NCI-H1436 treated with DMSO at 0.1 percent for 48 hours (cell line): ENCODE results near the gene PRELID1.

ENCODE experiments used
- DNase-seq: peaks from one replicate; lab custom pipeline; 2025; lab: John Stamatoyannopoulos, UW

PRELID1 gene

DNA sequence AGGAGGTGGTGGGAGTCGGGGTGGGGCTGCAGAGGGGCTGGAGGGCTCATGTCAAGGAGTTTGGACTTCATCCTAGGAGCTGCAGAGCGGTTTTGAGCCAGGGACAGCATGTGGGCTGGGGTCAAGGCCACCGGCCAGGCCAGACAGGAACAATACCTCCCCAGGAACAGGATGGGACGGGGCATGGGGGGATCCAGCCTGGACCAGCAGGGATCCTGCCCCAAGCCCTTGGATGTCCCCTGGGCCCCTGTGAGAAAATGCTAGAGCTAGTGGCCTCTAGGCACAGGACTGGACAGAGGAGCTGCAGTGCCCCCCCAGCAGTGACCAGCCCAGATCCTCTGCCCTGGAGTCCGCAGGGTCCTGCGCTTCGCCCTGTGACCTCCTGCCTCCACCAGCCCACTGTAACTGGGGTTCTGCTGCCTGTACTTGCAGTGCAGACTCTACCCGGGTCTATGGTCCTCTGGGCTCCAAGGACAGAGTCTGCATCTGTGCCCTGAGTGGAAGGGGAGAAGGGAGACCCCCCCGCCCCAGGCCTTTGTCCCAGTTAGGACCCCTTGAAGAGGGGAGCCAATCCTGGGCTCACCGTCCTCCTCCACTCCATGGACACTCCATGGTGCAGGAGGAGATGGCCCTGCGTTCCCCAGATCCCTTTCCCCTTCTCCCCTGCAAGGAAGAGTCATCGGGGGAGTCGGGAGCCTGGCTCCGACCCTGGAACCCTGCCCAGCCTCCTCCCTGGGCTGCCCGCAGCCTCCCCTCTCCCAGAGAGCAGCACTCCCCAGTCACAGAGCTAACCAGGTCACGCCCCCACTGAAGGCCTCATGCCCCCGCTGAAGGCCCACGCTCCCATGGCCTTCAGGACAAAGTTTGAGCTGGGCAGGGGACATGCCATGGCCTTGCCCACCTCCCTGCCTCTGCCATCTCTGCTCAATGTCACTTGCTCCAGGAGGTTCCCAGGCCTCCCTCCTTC, 11.1 kb downstream of the PRELID1 start:
- no peak for DNase-seq

DNA sequence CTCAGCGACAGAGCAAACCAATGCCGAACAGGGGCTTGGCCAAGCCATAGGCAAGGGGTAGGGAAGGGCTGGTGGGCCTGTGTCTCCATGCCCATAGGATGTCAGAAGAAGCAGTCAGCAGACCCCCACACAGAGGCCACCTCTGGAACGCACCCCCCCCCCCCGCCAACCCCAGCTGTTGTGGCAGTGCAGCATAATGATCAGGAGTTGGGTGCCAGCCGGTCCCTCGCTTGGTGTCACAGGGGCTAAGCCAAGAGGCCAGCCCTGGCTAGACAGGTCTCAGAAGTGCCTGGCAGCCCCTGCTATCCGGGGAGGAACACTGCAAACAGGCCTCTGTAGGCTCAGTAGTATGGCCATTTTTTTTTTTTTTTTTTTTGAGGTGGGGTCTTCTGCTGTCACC, 11.8 kb downstream of the PRELID1 start:
- no peak for DNase-seq

- no peak for DNase-seq
Measured at GRCh38 chr5:177316005-177316404, 12.4 kb downstream of the PRELID1 start.

DNA sequence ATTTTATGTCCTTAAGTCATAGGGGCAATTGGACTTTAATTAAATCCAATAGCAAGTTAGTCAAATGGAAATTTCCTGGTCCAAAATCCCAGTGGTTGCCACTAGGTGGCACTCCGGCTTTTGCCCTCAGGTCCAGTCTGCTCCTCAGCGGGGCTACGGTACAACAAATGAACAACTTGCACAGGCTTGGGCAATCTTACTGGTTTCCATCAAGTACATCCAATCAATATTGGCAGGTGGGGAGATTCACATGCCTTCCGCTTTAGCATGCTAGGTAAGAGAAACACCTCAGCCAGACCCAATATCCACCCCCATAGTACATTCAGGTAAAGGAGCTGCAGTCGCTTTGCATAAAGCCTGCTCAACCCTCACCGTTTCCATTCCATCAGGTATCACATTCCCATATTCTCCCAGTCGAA, 14.4 kb downstream of the PRELID1 start:
- DNase-seq = no peak

- no peak for DNase-seq
Measured at GRCh38 chr5:177319913-177320588, 16.5 kb downstream of the PRELID1 start.

GRCh38 chr5:177320879-177321278, 17.3 kb downstream of the PRELID1 start:
- no peak for DNase-seq

GRCh38 chr5:177325868-177326381, 22.3 kb downstream of the PRELID1 start:
- no peak for DNase-seq

GRCh38 chr5:177327539-177328522, 24.2 kb downstream of the PRELID1 start:
- DNase-seq = no peak

DNA sequence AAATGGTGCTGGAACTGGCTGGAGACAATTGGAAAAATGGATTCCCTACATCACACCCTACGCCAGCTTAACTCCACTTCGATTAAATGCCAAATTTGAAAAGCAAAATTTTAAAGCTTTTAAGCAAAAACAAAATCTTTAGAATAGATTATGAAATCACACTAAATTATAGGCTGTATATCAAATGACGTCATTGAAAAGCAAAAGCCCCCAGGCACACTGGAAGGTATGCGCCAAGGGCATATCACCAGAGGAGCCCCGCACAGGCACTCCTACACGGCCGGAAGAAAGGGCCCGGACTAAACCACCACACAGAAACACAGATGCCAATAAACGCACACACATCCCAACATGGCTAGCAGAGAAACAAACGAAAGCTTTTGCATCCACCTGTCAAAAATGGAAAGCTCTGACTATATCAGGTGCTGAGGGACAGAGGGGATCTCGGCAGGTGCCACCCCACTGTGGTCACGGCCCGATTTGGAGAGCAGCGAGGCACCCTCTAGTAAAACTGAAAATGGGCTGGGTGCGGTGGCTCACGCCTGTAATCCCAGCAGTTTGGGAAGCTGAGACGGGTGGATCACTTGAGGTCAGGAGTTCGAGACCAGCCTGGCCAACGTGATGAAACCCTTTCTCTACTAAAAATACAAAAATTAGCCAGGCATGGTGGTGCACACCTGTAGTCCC, 25.1 kb downstream of the PRELID1 start:
- no peak for DNase-seq

DNA sequence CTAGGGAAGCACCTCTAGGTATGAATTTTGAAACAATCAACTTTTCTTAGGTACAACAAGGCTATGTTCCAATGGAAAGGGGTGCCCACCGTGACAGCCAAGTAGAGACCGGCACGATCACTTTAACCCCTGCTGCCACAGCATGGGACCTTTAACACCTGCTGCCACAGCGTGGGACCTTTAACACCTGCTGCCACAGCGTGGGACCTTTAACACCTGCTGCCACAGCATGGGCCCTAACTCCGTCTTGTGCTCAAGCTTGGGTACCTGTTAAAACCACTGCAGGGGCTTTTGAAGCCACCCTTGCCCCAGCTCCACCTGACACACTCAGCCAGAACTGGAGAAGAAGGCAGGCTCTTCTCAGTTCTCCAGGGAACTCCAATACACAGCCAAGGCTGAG, 26.3 kb downstream of the PRELID1 start:
- no peak for DNase-seq

GRCh38 chr5:177330991-177331842, 27.6 kb downstream of the PRELID1 start:
- DNase-seq = no peak

- DNase-seq = no peak
Measured at GRCh38 chr5:177332031-177332895, 28.7 kb downstream of the PRELID1 start.

DNA sequence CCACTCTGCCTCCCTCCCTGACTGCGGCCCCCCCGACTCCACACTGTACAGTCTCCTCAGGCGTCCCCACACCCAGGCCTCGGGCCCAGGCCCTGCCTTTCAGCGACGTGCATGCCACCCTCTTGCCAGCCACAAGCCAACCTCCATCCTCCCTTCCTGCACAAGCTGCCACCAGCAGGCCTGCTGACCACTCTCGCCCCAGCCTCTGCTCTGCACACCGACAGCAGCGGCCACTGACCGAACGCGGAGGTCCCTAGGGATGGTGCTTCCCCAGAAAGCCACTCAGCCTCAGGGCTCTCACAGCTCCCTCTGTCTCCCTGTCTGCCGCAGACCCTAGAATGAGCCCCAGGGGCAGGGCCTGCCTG, 29.3 kb downstream of the PRELID1 start:
- DNase-seq = no peak

DNA sequence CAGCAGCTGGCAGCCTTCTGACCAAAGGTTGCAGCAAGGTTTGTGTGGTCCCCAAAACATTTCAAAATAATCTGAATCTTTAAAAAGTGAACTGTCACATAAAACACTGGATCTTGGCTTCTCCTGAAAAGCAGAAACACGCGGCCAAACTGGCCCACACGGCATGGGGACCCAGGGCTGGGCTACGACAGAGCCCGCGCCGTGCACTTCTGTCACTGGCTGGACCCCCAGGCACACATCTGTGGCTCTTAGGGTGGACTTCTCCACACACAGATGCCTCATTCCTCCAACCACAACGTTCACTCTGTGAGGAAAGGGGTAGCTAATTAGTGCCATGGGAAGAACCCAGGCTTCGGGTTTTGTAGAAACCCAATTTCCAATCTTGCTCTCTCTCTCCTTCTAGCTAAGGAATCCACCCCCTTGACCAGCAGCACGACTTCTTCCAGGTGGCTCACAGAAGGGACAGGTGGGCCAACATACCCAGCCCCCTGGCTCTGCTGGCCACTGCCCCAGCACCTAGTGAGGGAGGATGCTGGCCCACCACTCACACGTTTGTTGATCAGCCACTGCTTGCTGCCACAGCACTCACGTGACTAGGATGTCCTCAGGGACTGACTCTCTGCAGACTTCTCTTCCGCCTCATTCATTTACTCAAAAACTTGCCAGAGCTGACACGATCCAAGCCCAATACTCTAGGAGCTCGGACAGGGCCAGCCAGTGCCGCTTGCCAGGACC, 30.0 kb downstream of the PRELID1 start:
- DNase-seq = no peak

DNA sequence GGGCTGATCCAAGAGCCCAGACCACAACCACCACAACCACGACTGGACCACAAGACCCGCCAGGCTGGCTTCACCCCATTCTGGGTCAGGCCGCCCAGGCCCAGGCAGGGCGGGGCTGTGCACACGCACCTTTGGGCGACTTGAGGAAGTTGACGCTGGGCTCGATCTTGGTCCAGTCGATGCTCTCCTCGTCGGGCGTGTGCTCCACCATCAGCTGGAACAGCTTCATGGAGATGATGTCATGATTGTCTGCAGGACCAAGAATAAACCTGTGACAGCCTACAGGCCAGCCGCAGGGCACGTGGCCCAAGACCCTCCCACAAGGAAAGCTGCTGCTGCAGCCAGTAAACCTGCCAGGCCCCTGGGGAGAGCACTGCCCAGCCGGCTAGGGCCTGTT, 30.6 kb downstream of the PRELID1 start:
- DNase-seq = no peak

DNA sequence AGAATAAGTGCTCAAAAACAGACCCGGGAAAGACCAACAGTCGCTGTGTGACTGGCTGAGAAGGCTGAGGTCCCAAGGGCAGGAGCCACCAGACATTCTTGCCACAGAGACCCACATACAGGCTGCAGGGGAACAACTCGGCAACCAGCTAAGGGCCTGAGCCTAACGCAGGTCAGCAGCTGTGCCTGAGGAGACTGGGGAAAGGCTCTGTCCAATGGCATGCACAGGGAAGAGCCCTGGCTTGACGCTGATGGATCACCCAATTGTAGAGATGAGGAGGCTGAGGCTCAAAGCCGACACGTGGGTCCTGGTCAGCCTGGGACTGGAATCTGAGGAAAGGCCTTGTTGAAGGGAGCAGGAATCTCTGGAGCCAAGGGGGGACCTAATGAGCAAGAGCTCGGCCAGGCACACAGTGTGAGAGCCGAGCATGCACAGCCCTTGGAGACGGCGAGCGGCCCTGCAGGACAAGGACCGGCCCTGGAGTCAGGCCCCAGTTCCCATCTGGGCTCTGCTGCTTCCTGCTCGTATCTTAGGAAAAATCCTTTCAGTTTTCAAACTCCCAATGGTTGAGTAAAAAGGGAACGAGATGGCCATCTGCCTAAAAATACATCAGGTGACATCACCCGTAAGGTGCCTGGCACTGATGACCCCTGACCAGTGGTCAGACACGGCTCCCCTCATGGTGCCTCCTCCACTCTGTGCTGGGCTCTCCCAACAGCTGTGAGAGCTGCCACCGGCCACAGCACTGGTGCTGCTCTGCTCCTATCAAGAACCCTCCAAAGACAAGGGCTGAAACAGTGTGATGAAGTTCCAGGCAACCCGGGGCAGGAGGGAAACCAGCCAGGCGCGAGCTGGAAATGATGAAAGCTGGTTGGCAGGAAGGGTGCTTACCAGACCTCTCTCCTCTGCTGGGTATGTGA, 31.4 kb downstream of the PRELID1 start:
- no peak for DNase-seq

DNA sequence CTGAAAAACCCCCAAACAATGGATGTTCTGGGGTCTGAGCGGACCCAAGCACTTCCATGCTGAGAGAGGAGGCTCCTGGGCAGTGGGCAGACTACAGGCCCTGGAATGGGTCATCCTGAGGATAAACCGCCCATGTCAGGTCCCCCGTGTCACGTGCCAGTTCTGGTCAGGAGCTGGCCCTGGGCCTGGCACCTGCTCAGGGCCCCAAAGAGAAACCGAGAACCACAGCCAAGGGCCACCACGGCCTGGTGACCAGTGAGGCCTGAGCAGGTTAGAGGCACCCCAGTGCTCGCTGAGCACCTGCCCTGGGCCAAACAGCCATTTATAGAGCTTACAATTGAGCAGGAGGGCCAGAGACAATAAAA, 32.1 kb downstream of the PRELID1 start:
- no peak for DNase-seq

DNA sequence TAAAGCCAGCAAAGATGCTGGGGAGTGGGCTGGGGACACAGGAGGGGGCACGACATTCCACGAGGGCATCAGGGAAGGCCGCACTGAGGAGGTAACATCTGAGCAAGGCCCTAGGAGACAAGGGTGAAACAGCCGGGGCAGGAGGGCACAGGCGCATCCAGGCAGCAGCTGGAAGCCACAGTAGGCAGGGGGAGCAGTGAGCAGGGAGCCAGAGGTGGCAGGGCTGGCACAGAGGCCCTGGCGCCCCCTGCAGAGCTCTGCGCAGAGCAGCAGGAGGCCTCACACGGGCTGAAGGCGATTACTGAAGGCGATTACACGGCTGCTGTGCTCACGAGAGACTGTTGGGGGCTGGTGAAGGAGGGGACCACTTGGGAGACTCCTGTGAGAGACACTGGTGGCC, 32.5 kb downstream of the PRELID1 start:
- DNase-seq = no peak
